Amygdala (tissue), 56 donors: Measurements from ENCODE around the gene WDR76.
"Not testable (repeated sequence)": the region's sequence is repeated elsewhere in the genome, so short reads cannot be mapped to it uniquely, and the experiment has no call there.

Experiments used
- DNase-seq, 56 donors: peaks; one replicate each; lab custom pipeline; 2025; lab: John Stamatoyannopoulos, UW

WDR76 gene

GRCh38 chr15:43815064-43815463 is 11.7 kb upstream of the WDR76 start:
- DNase-seq = not testable (repeated sequence)

GRCh38 chr15:43821505-43821904 is 5.3 kb upstream of the WDR76 start:
- no peak for DNase-seq

- peak; percentile 48 to 97 (median 88) for DNase-seq
Observed at GRCh38 chr15:43824302-43825246, 2.2 kb upstream of the WDR76 start, which contains the start of gene MFAP1. Gene MFAP1 (minus strand): TSS chr15:43824690. CDS start chr15:43824569, 121 bp downstream.

GRCh38 chr15:43825305-43825704 is 1.5 kb upstream of the WDR76 start:
- not testable (repeated sequence) for DNase-seq

- no peak for DNase-seq
Observed at GRCh38 chr15:43826029-43826507, 734 bp upstream of the WDR76 start.

- no peak for DNase-seq
Observed at GRCh38 chr15:43828061-43828657, 1.4 kb downstream of the WDR76 start.

GRCh38 chr15:43829951-43830540 is 3.2 kb downstream of the WDR76 start:
- DNase-seq = not testable (repeated sequence)

GRCh38 chr15:43830691-43831275 is 4.0 kb downstream of the WDR76 start:
- DNase-seq = not testable (repeated sequence)

- DNase-seq = not testable (repeated sequence)
Observed at GRCh38 chr15:43831519-43832052, 4.8 kb downstream of the WDR76 start.

GRCh38 chr15:43832485-43832884 is 5.7 kb downstream of the WDR76 start:
- DNase-seq = not testable (repeated sequence)

GRCh38 chr15:43845421-43845820 is 18.6 kb downstream of the WDR76 start:
- DNase-seq = no peak

- no peak for DNase-seq
Observed at GRCh38 chr15:43851251-43851650, 24.4 kb downstream of the WDR76 start.

- no peak for DNase-seq
Observed at GRCh38 chr15:43852607-43853006, 25.8 kb downstream of the WDR76 start.

- no peak for DNase-seq
Observed at GRCh38 chr15:43854801-43855200, 28.0 kb downstream of the WDR76 start.

- no peak for DNase-seq
Observed at GRCh38 chr15:43859546-43859945, 32.7 kb downstream of the WDR76 start.

GRCh38 chr15:43866636-43867035 is 39.8 kb downstream of the WDR76 start:
- not testable (repeated sequence) for DNase-seq

- no peak for DNase-seq
Observed at GRCh38 chr15:43867096-43867495, 40.3 kb downstream of the WDR76 start.

GRCh38 chr15:43868406-43868805 is 41.6 kb downstream of the WDR76 start:
- no peak for DNase-seq

- DNase-seq = no peak
Observed at GRCh38 chr15:43871835-43872234, 45.0 kb downstream of the WDR76 start.

- peak in 40 of 56 donors; percentile 6 to 81 (median 38) for DNase-seq
Observed at GRCh38 chr15:43872416-43873020, 45.7 kb downstream of the WDR76 start.
